Pancreas (tissue), 10 donors: ENCODE measurements around the gene CTXND1. TPM values are rescaled to one million over a fixed set of nuclear protein-coding genes. Genes with fewer than 3 reads are reported as not detected.

ENCODE experiments used
- ATAC-seq, 4 donors: fragments of 200-7000 bp; cut with Tn5 transposase; one replicate each; pipeline versions ENCODE4 v1.8.0 to v1.9.1; 2020; ENCODE audit warnings: mild to moderate bottlenecking in 4 of 4, moderate library complexity in 4 of 4
- DNase-seq, 6 donors: peaks; one replicate each; pipeline ENCODE4 v3.0.0-alpha.2; 2020
- FAIRE-seq: peaks from 2 replicates; lab custom pipeline; 2012; peaks lifted over from hg19 to GRCh38; lab: Jason Lieb, UNC
- H3K27ac ChIP-seq, 4 donors: fragments of 200-600 bp; sonication (generic); 1 replicate in 3 of 4; 2 replicates in 1 of 4; pipeline versions ENCODE4 v1.5.0 to v1.8.0; 2020
- H3K27me3 ChIP-seq, 4 donors: fragments of 200-600 bp; one replicate each; pipeline ENCODE4 v1.8.0; 2021
- H3K36me3 ChIP-seq, 3 donors: fragments of 200-600 bp; sonication (generic) in 1 of 3; one replicate each; pipeline versions ENCODE4 v1.5.0 to v1.8.0; 2020 to 2021
- H3K4me1 ChIP-seq, 3 donors: fragments of 200-600 bp; one replicate each; pipeline ENCODE4 v1.8.0; 2021
- H3K4me3 ChIP-seq, 4 donors: fragments of 200-600 bp; sonication (generic) in 2 of 4; one replicate each; pipeline versions ENCODE4 v1.5.0 to v1.8.0; 2020 to 2021
- H3K9me3 ChIP-seq, 4 donors: fragments of 200-600 bp; one replicate each; pipeline ENCODE4 v1.8.0; 2021
- CTCF ChIP-seq, 4 donors: fragments of 200-600 bp; sonication (generic) in 3 of 4; IDR thresholded peaks; one replicate each; pipeline versions ENCODE4 v1.5.0 to v1.8.0; 2021; ENCODE audit warnings: antibody characterized with exemption in 4 of 4
- WGBS, 2 donors: extraction: QIAGEN DNeasy Blood & Tissue Kit; methylation state at CpG; one replicate each; pipeline ENCODE4 v1.1.7; 2013; 5-methylcytosine and 5-hydroxymethylcytosine counted together
- intact Hi-C, 3 donors: fragments of 100-400 bp; cut with DNase I; formaldehyde crosslinking; loops; one replicate each; pipeline versions ENCODE4 v1.11.1 to v1.14.2; 2022
- polyA plus RNA-seq, 2 donors: library from polyadenylated mRNA; stranded (reverse); fragments of 200-250 nt; gene quantifications; one replicate each; pipeline ENCODE4 v1.2.3, GENCODE V29; 2013
- total RNA-seq, 6 donors: library from RNA; stranded (reverse); fragmentation: NEBNext Ultra II Directional in 4 of 6; extraction: Animal tissue kit (Norgen Biotek cat#: 25700) in 4 of 6; gene quantifications; one replicate each; pipeline versions ENCODE4 v1.2.1 to v1.2.4, GENCODE V29; 2021 to 2023
- donor health status: healthy with polysubstance abuse.
- donor health status: DM: no; HTN: no; CAD: no; lungs with moderate emphysema.
- donor health status: DM: no; HTN: no; CAD: no.
- donor health status: control.
- donor health status: control.
- donor health status: Bipolar disorder and iron deficiency.
- donor health status: DM: yes; HTN: yes; CAD: no.
- donor health status: DM: no; HTN: no; CAD: no.
- donor health status: DM: no; HTN: no; CAD: no.
- donor health status: DM: yes; HTN: yes; CAD: no.

Gene CTXND1
- total and polyA plus RNA-seq, 8 donors = 0.37 to 1.4 (median 0.61) TPM

DNA sequence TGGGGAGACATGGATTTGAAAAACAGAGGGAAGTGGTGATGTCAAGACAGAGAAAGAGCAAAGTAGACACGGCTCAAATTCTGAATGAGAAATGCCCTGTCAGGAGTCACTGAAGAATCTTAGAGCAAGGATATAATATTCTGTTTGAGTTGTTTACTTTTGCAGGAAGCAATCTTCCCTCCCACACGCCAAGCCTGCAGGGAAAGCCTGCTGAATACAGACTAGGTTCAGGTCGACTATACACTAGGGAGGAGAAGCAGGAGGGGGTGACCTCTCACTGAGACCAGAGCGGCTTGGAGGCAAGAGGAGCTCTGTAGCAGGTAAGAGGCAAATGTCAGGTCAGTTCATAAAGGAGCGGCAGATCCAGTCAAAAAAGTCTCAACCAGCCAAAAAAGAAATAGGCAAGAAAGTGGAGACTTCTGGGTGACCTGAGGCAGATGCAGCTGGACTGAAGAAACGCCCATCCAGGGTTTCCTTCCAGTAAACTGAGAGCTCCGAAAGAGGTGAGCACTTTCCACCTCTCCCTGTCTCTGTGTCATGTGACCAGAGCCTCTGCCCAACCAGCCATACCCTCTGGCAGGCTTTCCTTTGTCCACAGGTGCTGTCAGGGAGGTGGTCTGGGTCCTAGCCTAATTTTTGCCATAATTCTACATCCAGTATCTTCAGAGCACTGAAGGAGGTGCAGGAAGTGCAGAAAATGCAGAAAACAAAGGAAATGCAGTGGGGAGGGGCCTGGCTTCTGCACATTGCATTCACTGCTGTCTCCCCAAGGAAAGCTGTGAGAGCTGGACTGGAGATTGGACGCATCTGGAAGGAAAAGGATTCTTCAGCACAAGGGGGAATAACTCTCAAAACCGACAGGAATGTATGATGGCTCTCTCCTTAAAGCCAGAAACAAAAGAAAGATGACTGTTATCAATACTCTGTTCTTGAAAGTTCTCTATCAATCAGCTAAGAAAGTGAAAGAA is 37.8 kb upstream of the CTXND1 start:
- intact Hi-C loops = no loop called here
- H3K27ac ChIP-seq = no peak overlapping the region

DNA sequence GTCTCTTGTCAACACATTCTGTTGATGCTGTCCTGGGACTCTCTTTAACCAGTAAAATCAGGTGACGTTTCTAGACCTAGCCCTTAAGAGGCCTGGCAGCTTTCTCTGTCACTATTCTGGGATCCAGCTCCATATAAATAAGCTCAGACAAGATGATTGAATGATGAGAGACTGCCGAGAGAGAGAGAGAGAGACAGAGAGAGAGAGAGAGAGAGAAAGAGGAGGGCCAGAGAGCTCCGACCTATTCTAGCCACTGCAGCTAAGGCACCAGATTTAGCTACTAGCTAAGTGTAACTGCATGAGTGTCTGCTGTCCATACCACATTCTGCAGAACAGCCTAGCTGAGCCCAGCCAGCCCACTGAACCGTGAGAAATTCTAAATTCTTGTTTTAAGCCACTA is 36.1 kb upstream of the CTXND1 start:
- no peak for FAIRE-seq

More for the DNA sequence above, 37.8 kb upstream of the CTXND1 start:
- no peak for FAIRE-seq
- H3K9me3 ChIP-seq = no peaks in the 10 kb centered on the region
- no peaks in the 10 kb centered on the region for H3K4me1 ChIP-seq
- no peak for ATAC-seq
- DNase-seq = no peak
- TF ChIP-seq CTCF (IDR thresholded peaks at IDR 0.05) = no peak
- H3K4me3 ChIP-seq = no peak overlapping the region
- WGBS, 2 donors = 34 to 38% methylated on average over 9 of the region's 9 CpGs
- no peaks in the 10 kb centered on the region for H3K27me3 ChIP-seq
- no peaks in the 10 kb centered on the region for H3K36me3 ChIP-seq

GRCh38 chr15:80286055-80286454 is 34.0 kb upstream of the CTXND1 start:
- WGBS, 2 donors = 75 to 84% methylated on average over 7 of the region's 7 CpGs
- no peaks in the 10 kb centered on the region for H3K36me3 ChIP-seq
- no peak for TF ChIP-seq CTCF (IDR thresholded peaks at IDR 0.05)
- no peaks in the 10 kb centered on the region for H3K9me3 ChIP-seq
- H3K27ac ChIP-seq = no peak overlapping the region
- intact Hi-C loops = no loop called here
- no peaks in the 10 kb centered on the region for H3K27me3 ChIP-seq
- FAIRE-seq (no peak), DNase-seq (no peak), ATAC-seq (no peak)
- H3K4me3 ChIP-seq = no peak overlapping the region
- H3K4me1 ChIP-seq = no peaks in the 10 kb centered on the region

More for the DNA sequence above, 36.1 kb upstream of the CTXND1 start:
- no peak for ATAC-seq
- WGBS, 2 donors = 69 to 71% methylated on average over 4 of the region's 4 CpGs
- H3K27me3 ChIP-seq = no peaks in the 10 kb centered on the region
- H3K9me3 ChIP-seq = no peaks in the 10 kb centered on the region
- no peak overlapping the region for H3K27ac ChIP-seq
- no peak overlapping the region for H3K4me3 ChIP-seq
- no peaks in the 10 kb centered on the region for H3K36me3 ChIP-seq
- intact Hi-C loops = no loop called here
- no peak for DNase-seq
- no peaks in the 10 kb centered on the region for H3K4me1 ChIP-seq
- no peak for TF ChIP-seq CTCF (IDR thresholded peaks at IDR 0.05)

- WGBS, 2 donors = 82 to 93% methylated on average over 8 of the region's 8 CpGs
- intact Hi-C loops = no loop called here
- no peak overlapping the region for H3K27ac ChIP-seq
- TF ChIP-seq CTCF (IDR thresholded peaks at IDR 0.05) = no peak
- no peaks in the 10 kb centered on the region for H3K36me3 ChIP-seq
- H3K4me3 ChIP-seq = no peak overlapping the region
- DNase-seq (no peak), ATAC-seq (no peak), FAIRE-seq (no peak)
- H3K27me3 ChIP-seq = no peaks in the 10 kb centered on the region
- H3K4me1 ChIP-seq = no peaks in the 10 kb centered on the region
- no peaks in the 10 kb centered on the region for H3K9me3 ChIP-seq
Observed at GRCh38 chr15:80285379-80285778, 33.4 kb upstream of the CTXND1 start.

DNA sequence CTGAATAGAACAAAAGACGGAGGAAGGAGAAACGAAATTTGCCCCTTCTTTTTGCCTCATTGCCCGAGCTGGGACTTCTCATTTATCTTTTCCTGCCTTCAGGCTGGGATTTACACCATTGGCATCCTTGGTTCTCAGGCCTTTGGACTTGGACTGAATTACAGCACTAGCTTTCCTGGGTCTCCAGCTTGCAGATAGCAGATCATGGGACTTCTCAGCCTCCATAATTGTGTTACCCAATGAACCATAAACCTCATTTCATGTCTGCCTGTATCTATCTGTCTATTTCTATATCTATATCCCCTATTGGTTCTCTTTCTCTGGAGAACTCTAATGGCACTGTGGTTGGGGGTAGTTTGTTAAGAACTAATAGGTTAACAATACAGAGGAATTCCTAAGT is 31.5 kb upstream of the CTXND1 start:
- no peak overlapping the region for H3K27ac ChIP-seq
- H3K9me3 ChIP-seq = no peaks in the 10 kb centered on the region
- no peaks in the 10 kb centered on the region for H3K4me1 ChIP-seq
- FAIRE-seq (no peak), DNase-seq (no peak), ATAC-seq (no peak)
- 53 to 64% methylated on average over 3 of the region's 3 CpGs for WGBS, 2 donors
- no peaks in the 10 kb centered on the region for H3K27me3 ChIP-seq
- intact Hi-C loops = no loop called here
- no peaks in the 10 kb centered on the region for H3K36me3 ChIP-seq
- TF ChIP-seq CTCF (IDR thresholded peaks at IDR 0.05) = no peak
- no peak overlapping the region for H3K4me3 ChIP-seq
